ENCODE results near the gene NTM. TPM values are rescaled to one million over a fixed set of nuclear protein-coding genes. Genes with fewer than 3 reads are reported as not detected.

NTM gene
- total RNA-seq, 1 experiment from 2014 or later = not detected

- no peaks in the 10 kb centered on the region for H3K36me3 ChIP-seq (ENCODE audit: control insufficient read depth in 1 of 2, insufficient read depth in 2 of 2, low read length in 2 of 2)
- no peak overlapping the region for H3K4me3 ChIP-seq (replicated peaks in 1 of 2; ENCODE audit: low read depth in 1 of 2, low read length in 2 of 2)
- RAD21 ChIA-PET (ENCODE audit: low non-redundant PET in 1 of 2, low total read pairs in 2 of 2, uncharacterized antibody in 2 of 2, unreplicated experiment in 2 of 2) = no interaction called here
- no peak overlapping the region for H2AFZ ChIP-seq (ENCODE audit: low read depth, low read length, poor library complexity, severe bottlenecking)
- H3K9ac ChIP-seq (ENCODE audit: low read length) = no peak overlapping the region
- H3K9me2 ChIP-seq (ENCODE audit: insufficient read depth) = no peaks in the 10 kb centered on the region
- TF ChIP-seq FOSL1 (IDR thresholded peaks at IDR 0.05; ENCODE audit: low read depth) (no peak), ZFX (IDR thresholded peaks at IDR 0.05) (no peak), POLR2A (IDR thresholded peaks at IDR 0.05; ENCODE audit: borderline replicate concordance, extremely low read depth, insufficient read depth, insufficient read length) (no peak), SP1 (IDR thresholded peaks at IDR 0.05; ENCODE audit: low read depth) (no peak), CBX3 (IDR thresholded peaks at IDR 0.05; ENCODE audit: low read depth) (no peak), CTCF (IDR thresholded peaks at IDR 0.05 in 2 of 3, conservative IDR thresholded peaks at IDR 0.05 in 1 of 3; ENCODE audit: borderline replicate concordance in 1 of 3, insufficient read depth in 1 of 3, low read depth in 2 of 3, low read length in 2 of 3) (no peak), JUND (IDR thresholded peaks at IDR 0.05) (no peak), CEBPB (IDR thresholded peaks at IDR 0.05; ENCODE audit: low read depth) (no peak)
- no TSS peak for BruUV-seq (replicated peaks)
- H3K4me2 ChIP-seq (ENCODE audit: low read length) = no peak overlapping the region
- H4K20me1 ChIP-seq (ENCODE audit: insufficient read depth) = no peaks in the 10 kb centered on the region
- ATAC-seq = no peak
- peaks cover 6 to 10% of the 10 kb centered on the region in 2 experiments; a peak in 2 of 4 replicates for H3K9me3 ChIP-seq (ENCODE audit: control insufficient read depth in 1 of 2, insufficient read depth in 1 of 2, low read depth in 1 of 2, low read length in 2 of 2)
- H3K4me1 ChIP-seq (ENCODE audit: control insufficient read depth in 1 of 2, insufficient read depth in 2 of 2, low read length in 2 of 2) = no peaks in the 10 kb centered on the region
- POLR2A ChIA-PET = no interaction called here
- intact Hi-C loops (cut with micrococcal nuclease) = no loop called here
- DNase-seq (ENCODE audit: low read depth, low spot score) = no peak
- H3K79me2 ChIP-seq (ENCODE audit: insufficient read depth, low read length) = no peaks in the 10 kb centered on the region
- H3K27ac ChIP-seq (ENCODE audit: low read depth, low read length) = no peak overlapping the region
- no peaks in the 10 kb centered on the region for H3K27me3 ChIP-seq (ENCODE audit: insufficient read depth, low read length)
- CTCF ChIA-PET = no interaction called here
These were observed 488.1 kb downstream of the NTM start for GRCh38 chr11:131858505-131858904.

GRCh38 chr11:131859538-131860210, 489.3 kb downstream of the NTM start:
- POLR2A ChIA-PET = no interaction called here
- H3K4me2 ChIP-seq (ENCODE audit: low read length) = no peak overlapping the region
- ATAC-seq = no peak

More at GRCh38 chr11:131859538-131860210, 489.3 kb downstream of the NTM start:
- Histone ChIP-seq H3K79me2 (ENCODE audit: insufficient read depth, low read length) (no peaks in the 10 kb centered on the region), H4K20me1 (ENCODE audit: insufficient read depth) (no peaks in the 10 kb centered on the region), H3K36me3 (ENCODE audit: control insufficient read depth in 1 of 2, insufficient read depth in 2 of 2, low read length in 2 of 2) (no peaks in the 10 kb centered on the region), H3K4me1 (ENCODE audit: control insufficient read depth in 1 of 2, insufficient read depth in 2 of 2, low read length in 2 of 2) (no peaks in the 10 kb centered on the region), H3K9me2 (ENCODE audit: insufficient read depth) (no peaks in the 10 kb centered on the region), H3K9me3 (ENCODE audit: control insufficient read depth in 1 of 2, insufficient read depth in 1 of 2, low read depth in 1 of 2, low read length in 2 of 2) (peaks cover 6 to 10% of the 10 kb centered on the region in 2 experiments; a peak in 2 of 4 replicates), H2AFZ (ENCODE audit: low read depth, low read length, poor library complexity, severe bottlenecking) (no peak overlapping the region), H3K4me3 (replicated peaks in 1 of 2; ENCODE audit: low read depth in 1 of 2, low read length in 2 of 2) (no peak overlapping the region), H3K9ac (ENCODE audit: low read length) (no peak overlapping the region), H3K27me3 (ENCODE audit: insufficient read depth, low read length) (no peaks in the 10 kb centered on the region), H3K27ac (ENCODE audit: low read depth, low read length) (no peak overlapping the region)
- TF ChIP-seq EGR1 (IDR thresholded peaks at IDR 0.05; ENCODE audit: low read depth) (no peak), EZH2phosphoT487 (IDR thresholded peaks at IDR 0.05; ENCODE audit: borderline replicate concordance) (no peak), JUND (IDR thresholded peaks at IDR 0.05) (no peak), SIN3A (IDR thresholded peaks at IDR 0.05; ENCODE audit: low read depth) (no peak), ZNF274 (IDR thresholded peaks at IDR 0.05; ENCODE audit: low read depth, low read length) (no peak), TCF7L2 (IDR thresholded peaks at IDR 0.05; ENCODE audit: borderline replicate concordance, extremely low read depth, insufficient read depth, insufficient read length) (no peak), POLR2A (IDR thresholded peaks at IDR 0.05; ENCODE audit: borderline replicate concordance, extremely low read depth, insufficient read depth, insufficient read length) (no peak), ELF1 (IDR thresholded peaks at IDR 0.05; ENCODE audit: borderline replicate concordance, low read depth) (no peak)
- no peak for DNase-seq (ENCODE audit: low read depth, low spot score)
- ChIA-PET CTCF (no interaction called here), RAD21 (ENCODE audit: low non-redundant PET in 1 of 2, low total read pairs in 2 of 2, uncharacterized antibody in 2 of 2, unreplicated experiment in 2 of 2) (no interaction called here)
- BruUV-seq (replicated peaks) = no TSS peak
- intact Hi-C loops (cut with micrococcal nuclease) = no loop called here

Data from HCT116 (cell line).